B cell (primary cell): ENCODE measurements around the gene SMC4.

Experiments used
- EZH2 ChIP-seq: IDR thresholded peaks from 2 replicates; pipeline ENCODE4 v1.6.1; 2012; ENCODE audit warnings: borderline replicate concordance, low read depth, mild to moderate bottlenecking, moderate library complexity, low read length; ENCODE audit not compliant: insufficient read depth, poor library complexity, severe bottlenecking
- TF ChIP-seq, protein P1 (sequence below): fragments of 200-600 bp; IDR thresholded peaks from one replicate; pipeline ENCODE4 v1.8.0; 2022; ENCODE audit warnings: antibody characterized with exemption, mild to moderate bottlenecking

DNA sequence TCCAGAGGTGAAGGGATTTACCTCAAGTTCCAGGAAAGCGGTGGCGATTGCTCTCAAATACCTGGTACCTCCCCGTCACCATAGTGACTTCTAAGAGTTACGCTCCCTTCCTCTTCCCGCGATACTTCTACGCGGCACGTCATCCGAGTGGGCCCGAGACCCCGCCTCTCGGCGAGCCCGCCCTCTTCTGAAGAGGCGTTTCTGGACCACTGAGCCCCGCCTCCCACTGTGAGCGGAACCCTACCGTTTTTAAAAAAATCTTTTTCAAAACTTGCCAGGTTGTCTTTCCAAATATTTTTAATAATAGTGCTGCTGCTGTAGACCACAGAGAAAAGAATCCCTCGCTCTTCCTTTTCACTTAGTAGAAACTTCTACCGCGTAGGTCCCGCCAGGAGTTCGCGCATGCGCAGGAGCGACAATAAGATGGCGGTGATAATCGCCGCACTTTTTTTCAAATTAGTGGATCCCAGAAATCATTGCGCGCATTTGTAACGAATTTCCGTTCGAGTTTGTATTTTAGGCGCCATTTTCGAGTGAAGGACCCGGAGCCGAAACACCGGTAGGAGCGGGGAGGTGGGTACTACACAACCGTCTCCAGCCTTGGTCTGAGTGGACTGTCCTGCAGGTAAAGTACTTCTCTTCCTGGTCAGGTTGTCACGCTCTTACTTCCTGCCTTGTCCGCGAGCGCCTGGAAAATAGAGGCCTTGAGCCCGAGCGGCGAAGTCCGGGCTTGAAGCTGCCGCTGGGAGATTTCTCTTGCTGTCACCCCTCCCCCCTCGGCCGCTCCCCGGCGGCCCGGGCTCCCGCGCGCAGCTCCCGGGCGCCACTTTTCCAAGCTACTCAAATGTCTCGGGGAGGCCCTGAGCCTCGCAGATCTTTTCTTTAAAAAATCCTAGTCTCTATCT is at the start of gene SMC4, which contains the start of gene IFT80:
- TF ChIP-seq, protein P1, sequence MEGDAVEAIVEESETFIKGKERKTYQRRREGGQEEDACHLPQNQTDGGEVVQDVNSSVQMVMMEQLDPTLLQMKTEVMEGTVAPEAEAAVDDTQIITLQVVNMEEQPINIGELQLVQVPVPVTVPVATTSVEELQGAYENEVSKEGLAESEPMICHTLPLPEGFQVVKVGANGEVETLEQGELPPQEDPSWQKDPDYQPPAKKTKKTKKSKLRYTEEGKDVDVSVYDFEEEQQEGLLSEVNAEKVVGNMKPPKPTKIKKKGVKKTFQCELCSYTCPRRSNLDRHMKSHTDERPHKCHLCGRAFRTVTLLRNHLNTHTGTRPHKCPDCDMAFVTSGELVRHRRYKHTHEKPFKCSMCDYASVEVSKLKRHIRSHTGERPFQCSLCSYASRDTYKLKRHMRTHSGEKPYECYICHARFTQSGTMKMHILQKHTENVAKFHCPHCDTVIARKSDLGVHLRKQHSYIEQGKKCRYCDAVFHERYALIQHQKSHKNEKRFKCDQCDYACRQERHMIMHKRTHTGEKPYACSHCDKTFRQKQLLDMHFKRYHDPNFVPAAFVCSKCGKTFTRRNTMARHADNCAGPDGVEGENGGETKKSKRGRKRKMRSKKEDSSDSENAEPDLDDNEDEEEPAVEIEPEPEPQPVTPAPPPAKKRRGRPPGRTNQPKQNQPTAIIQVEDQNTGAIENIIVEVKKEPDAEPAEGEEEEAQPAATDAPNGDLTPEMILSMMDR: no peak
- no peak for TF ChIP-seq EZH2
